GM21529 (cell line): Measurements from ENCODE around the gene LRRN2.

Experiments used
- ATAC-seq: cut with Tn5 transposase; IDR thresholded peaks from one replicate; pipeline ENCODE4 v1.9.1; 2021; ENCODE audit not compliant: unreplicated experiment

LRRN2 gene

DNA sequence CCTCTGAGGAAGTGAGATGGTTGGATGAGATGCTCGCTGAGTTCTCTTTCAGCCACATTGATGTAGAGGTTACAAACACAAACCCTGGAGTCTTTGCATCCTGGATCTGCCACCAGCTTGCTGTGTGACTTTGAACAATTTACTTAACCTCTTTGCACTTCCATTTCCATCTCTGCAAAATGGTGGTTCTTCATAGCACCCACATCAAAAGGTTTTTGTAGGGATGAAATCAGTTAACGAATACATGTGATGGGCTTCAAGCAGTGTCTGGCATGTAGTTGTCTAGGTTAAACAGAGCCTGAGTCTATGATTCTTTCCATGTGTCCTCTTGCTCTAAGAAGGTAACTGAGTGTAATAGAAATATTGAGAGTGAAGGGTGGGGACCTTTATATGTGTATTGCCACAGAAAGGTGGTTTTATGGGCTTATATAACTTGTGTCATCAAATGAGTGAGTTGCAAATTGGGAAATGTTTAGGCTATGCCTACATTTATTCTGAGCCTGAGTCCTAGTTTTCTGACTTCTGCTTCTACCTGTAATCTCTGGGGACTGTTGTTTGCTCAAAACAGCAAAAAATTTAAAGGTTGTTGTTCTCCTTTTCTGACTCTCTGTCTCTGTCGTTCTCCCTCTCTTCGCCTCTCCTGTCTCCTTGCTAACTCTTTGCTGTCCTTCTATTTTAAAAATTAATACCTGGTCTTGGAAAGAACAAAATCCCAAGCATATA lies 27.3 kb upstream of the LRRN2 start:
- ATAC-seq = no peak

DNA sequence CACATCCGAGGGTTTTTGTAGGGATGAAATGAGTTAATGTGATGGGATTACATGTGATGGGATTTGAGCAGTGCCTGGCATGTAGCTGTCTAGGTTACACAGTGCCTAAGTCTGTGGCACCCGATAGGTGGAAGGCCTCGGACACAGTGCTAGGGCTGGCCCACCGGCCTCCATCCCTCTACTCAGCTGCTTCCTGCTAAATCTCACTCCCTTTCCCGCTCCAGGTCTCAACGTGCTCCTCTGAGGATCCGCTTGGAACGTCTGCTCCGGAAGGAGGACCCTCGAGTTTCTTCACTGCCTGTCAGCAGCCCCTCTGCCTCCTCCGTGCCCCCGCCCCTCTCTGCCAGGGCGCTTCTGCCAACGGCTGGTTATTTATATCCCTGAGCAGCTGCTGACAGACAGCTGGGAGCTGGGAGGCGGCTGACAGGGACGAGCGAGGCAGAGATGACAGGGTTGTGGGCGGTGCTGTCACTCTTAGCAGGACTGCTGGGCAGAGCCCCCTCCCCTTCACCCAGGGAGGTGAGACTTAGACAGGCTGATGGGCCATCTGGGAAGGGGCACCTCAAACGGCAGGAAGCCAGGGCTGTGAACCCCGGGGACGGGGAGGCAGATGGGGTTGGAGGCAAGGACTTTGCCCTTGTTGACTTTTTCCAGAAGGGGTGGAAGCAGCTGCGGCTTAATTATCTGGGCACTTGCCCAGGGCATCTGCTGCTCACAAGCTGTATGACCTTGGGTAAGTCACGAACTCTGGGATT lies 26.6 kb upstream of the LRRN2 start:
- no peak for ATAC-seq

DNA sequence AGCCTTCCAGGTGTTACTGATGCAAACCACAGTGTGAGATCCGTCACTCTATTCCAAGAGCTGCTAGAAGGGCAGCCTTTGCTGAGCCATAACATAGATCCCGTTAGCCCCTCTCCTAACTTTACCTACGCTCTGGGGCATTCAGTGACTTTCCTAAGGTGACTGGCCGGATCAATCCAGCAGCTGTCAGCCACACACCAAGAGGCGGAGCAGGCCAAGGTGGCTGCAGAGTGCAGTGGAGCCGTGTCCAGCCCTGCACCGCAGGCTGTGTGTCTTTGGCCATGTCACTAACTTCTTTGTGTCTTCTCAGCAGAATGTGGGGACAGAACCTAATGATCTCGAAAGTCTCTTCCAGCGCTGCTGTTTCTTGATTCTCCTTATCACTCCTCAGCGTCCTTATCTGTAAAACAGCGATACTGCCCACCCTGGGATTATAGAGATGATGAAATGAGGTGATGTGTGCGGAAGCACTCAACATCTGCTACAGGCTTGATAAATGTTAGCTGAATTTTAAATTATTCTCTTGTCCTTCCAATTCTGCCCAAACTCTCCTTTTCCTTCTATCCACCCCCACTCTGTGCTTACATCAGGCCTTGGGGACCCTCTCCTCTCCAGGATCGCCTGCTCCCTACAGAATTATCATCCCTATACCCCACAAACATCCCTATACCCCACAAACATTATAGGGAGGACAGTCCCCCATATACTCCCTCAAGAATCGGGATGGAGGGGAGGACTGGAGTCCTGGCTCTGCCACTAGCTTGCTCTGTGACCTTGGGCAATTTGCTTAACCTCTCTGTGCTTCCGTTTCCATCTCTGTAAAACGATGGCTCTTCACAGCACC lies 25.8 kb upstream of the LRRN2 start:
- no peak for ATAC-seq

DNA sequence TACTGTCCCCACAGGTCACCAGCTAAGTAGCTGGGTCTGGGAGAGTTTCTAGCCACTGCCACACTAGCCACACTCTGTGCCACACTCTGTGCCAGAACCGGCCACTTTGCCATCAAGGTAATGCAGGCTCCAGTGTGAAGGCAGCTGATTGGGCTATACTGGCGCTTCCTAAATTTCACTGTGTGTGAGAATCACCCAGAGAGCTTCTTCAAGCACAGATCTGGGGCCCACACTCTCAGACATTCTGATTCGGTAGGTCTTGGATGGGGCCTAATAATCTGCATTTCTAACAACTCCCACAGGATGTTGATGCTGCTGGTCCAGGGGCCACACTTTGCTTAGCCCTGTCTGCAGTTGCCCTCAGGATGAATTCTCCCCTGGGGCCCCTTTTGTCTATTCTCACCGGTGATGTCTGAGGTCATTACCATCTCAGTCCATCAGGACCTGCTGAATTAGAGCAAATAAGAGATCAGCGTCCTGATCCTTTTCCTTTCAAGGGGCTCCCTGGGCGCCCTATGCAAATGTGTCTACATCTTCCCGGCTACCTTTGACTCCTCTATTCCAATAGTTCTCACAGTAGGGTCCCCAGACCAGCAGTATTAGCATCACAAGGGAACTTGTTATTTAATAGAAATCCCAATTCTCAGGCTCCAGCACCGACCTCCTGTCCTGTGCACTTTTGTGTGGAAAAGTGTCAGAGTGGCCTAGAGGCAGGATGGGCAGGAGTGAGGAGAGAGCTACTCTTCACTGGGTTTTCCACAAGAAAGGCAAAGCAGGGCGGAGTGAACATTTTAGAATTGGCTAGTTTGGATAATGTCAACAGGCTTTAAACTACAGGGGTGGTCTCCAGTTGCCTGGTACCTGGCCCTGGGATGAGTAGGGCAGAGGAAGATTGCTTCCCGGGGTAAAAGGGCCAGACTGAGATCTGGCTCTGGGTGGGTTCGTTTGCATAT lies 24.7 kb upstream of the LRRN2 start:
- no peak for ATAC-seq

DNA sequence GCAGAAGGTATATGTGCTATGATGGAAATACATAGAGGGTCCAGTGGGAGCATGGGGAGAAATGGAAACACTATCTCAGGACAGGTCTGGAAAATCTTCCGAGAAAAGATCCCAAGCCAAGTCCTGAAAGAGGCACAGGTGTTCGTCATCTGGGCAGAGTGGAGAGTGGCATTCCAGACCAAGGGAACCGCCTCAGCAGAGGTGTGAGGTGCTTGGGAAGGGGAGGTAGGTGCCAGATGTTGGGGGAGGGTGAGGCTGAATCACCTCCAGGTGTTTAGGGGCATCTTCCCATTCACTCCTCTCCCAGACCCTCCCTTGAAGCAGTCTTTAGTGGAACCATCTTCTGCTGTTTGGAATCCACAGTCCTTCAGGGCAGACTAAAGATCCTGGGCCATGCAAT lies 23.5 kb upstream of the LRRN2 start:
- ATAC-seq = no peak

DNA sequence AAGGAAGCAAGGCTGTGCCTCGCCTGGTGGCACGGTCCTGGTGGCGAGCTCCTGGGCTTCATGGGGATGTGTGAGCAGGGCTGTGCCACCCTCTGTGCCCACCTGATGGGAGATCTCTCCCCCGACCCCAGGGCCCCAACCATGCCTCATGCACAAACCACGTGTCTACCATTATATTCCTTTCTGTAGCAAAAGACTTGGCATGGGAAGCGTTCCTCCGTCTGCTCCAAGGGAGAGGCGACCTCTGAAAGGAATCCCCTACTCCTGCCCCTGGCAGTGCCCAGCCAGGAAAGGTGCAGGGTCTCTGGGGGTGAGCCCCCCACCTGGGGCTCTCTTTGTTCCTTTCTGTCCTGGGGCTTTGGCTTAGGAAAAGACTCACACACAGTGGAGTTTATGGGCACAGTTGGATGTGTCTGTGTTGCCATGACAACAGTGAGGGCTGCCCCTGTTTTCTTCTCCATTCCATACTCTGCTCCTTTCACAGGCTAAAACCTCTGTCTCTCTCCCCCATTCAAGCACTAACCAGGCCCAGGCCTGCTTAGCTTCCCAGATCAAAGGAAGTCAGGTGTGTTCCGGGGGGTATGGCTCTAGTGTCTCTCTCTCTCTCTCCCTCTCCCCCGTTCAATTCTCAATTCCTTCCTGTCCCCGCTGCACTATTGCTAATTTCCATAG lies 21.4 kb upstream of the LRRN2 start:
- no peak for ATAC-seq

DNA sequence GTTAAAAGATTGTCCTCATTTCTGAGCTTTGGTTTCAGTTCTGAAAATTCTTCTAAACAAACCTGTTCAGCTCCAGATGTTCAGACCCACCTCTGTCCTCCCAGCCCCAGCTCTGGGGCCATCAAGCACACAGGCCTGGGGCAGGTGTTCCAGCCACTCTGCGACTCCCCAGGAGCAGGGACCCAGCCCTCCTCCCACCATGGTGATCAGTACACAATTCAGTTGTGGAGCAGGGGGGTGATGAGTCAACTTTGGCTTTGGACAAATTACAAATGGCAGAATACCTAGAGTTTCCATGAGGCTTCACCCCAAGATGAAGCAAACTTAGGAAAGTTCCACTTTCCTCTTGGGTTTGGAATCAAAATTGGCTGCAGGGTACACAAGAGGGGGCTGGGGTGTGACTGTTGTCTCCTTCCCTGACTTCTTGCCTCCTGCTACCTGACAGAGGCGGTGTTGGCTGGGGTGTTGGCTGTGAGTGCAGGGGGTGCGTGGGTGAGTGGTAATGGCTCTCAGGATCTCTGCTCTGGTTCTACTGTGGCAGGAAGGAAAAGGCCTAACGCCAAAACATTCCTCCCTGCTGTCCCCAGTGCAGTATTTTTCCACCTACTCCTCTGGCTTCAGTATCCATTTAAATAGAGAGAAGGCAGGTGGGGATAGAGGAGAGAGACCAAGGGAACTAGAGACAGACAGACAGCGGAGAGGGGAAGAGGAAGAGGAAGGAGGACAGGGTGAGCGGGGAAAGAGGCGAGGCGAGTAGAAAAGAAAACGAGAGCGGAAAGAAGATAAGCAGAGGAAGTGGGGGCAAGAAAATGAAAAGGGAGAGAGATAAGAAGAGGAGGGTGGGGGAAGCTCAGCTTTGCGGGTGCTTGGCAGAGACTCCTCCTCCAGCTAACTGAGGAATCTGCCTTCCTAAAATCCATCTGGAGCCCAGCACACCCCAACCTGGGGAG lies 20.6 kb upstream of the LRRN2 start:
- no peak for ATAC-seq

DNA sequence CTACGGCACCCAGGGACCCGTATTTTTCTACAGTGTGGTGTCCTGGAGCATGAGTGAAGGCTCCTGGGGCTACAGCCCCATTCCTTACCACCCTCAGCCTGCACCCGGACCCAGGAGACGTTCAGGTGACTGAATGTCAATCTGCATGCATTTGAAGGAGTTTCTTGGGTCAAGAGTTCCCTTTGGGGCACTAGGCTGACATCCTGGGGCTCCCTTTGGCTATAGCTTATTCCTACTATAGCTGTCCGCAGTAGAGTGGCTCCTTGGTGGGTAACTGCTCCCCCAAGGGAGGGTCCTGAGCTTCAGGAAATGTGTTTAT lies 19.9 kb upstream of the LRRN2 start:
- ATAC-seq = no peak

DNA sequence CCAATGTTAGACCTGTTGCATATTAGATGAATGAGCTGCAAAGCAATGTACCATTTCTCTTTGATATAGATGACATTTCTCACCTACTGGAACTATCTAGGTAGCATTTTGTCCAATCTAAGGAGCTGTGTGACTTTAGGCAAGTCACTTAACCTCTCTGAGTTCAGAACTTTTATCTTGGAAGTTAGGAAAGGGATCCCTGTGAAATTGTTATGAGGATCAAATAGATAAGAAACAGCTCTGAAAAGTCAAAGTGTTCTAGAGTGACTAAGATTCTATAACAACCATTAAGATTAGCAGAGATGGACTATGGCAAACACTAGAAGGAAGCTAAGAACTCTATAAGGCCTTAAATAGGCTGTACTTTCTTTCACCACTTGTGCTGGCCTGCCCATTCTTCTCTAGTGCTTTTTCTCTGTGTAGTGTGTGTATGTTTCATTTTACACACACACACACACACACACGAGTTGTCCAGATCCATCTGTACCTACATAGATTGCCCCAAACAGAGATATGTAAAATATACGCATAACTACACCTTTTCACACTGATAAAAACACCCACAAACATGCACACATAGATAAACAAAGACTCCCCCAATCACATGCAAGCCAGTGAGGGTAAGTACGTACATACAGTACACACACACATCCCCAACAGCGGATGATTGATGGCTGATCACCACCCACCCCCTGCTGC lies 19.4 kb upstream of the LRRN2 start:
- ATAC-seq = no peak

DNA sequence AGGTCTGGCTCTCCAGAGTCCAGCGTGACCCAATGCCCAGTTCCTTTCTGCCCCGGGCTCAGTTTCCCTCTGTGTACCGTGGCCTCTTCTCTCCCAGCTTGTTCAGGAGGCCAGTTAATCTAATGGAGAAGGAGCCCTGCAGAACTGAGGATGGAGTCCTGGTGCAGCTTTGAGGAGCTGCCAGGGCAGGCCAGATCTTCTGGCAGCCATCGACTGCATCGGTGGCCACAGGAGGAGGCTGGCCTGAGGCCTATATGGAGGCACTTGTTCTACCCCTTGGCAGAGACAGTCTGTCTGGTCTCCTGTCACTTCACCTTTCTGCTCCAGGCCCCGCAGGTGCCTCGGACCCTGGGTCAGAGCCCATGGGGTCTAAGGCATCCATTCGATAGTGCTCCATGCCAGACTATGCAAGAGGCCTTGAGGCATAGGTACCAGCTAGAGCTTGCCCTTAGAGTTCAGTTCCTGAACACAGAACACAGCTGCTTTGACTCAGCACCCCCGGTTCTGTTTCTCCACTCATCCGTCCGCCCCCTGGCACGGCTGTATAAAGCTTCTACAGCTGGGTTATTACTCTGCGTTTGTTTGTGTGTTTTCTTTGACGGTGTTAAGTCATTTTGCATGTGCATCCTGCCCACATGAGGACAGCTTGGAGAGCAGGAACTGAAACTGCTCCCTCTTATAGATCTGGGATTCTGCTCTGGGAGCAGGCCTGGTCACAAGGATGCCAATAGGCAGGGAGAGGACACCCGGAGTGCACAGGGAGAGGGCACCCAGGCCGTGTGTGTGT lies 18.5 kb upstream of the LRRN2 start:
- ATAC-seq = no peak

DNA sequence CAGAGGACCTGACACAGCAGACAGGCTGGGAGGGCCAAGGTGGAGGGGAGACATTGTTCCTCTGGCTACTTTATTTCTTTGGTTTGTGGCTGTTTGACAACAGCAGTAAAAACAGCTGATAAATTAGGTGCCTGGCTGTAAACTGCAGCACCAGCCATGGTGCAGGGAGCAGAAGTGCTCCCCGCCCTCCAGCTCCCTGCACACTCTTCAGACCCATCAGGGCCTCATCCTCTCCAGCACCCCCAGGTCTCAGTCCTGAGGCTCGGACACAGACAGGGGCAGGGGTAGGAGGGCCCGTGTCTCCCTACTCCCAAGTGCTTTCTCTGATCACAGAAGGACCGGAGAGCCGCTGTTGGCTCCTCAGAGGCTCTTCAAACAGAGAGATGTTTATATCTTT lies 17.7 kb upstream of the LRRN2 start:
- no peak for ATAC-seq

DNA sequence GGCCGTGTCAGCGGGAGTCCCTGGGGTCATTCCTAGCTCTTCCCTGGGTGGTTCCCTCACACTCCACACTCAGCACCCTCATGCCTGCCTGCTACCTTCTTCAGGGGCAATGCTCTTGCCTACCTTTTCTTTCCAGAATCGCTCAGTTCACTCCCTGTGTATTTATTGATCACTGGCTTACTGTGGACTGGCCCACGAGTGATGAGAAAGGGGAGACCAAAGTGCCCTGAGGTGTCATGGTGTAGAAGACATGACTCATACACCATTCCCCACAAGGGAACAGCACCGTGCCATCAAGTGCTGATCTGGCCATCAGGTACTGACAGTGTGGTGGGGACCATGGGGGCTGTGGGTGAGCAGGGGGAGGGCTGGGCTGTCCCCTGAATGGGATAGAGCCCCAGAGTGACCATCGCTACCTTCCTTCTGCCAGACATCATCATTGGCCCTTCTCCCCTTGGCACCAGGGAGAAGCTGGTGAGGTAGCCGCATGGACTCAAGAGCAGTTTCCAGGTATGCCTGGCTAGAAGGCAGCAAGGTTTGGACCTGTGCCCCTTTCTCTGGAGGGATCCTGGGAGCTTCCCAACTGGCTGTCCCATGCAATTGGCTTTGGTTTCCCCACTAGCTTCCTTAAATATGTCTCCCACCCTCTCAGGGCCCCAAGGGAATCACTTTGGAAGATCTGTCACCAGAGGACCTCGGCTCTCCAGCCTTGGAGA lies 17.2 kb upstream of the LRRN2 start:
- no peak for ATAC-seq

DNA sequence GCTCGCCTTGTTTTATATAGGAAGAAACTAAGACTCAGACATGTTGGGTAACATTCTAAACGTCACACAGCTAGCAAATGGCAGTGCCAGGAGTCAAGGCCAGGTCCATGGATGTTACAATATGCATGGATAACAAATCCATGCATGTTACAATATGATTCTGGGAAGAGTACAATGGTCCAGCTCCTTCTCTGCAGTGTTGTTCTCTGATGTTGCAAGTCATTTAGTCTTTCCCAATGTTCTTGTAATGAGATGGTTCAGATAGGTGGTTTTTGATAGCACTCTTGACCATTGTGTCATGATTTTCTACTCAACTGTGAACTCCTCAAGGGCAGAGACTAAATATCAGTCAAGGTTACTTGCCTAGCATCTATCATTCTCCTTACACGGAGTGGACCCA lies 15.7 kb upstream of the LRRN2 start:
- ATAC-seq = no peak

DNA sequence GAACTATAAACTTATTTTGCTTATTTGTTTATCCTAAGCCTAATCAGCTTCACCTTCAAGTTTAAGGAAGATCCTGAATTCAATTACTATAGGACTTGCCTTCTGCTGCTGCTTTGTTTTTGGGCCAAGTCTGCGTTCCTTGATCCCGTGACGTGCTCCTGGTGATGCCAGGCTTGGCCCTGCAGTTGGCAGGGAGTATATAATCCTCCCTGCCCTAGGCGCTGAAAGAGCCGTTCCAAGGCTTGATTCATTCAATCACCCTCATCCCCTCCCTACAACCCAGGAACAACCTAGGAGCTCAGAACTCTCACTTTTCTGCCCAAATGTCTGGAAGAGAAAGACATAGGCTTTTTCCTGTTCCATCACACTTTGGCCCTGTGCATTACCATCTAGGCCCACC lies 12.4 kb upstream of the LRRN2 start:
- ATAC-seq = no peak

DNA sequence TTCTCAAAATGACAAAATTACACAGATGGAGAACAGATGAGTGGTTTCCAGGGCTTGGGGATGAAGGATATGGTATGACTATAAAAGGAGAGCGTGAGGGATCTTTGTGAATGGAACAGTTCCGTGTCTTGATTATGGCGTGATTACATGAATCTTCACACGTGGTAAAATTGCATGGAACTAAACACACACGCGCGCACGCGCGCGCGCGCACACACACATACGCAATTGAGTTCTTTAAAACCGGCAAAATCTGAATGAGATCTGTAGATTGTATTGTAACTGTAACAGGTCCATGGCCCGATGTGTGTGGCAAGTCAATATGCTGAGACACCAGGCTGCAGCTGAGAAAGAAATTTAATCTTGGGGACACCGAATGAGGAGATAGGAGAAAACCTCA lies 11.1 kb upstream of the LRRN2 start:
- ATAC-seq = no peak

DNA sequence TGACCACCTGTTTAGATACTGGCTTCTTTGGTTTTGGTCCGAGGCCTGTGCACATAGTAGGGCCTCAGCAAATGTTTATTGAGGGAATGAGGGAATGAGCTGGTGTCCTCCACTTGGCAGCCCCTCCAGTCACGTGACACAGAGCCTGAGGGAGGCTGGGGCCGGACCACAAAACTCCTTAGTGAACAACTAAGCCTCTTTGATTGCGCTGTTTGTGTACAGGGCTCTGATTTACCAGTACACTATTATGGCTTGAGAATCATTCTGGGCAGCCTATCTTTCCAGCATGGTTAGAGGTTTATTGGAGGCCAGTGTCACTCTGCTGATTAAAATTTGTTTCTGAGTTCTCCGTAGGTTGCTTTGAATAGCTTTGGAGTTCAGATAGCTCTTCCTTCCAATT lies 10.2 kb upstream of the LRRN2 start:
- no peak for ATAC-seq

DNA sequence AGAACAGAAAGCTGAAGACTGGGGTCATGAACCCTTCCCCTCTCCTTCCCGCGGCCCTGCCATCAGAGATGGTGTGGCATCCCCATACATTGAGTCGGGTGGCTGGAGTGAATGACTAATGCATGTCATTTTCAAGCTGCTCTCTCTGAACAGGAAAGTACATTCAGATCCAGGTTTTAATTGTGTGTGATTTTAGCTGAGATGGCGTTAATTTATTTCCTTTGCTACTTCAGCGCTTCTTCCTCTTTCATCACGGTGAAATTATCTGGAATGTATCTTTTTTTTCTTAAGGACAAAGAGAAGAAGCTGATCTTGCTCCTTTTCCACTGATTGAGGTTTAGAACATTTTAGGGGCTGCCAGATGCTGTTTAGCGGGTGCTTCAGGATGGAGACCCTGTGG lies 8.6 kb upstream of the LRRN2 start:
- no peak for ATAC-seq
